Measurements from ENCODE around the gene KCNQ4. TPM values are rescaled to one million over a fixed set of nuclear protein-coding genes. Genes with fewer than 3 reads are reported as not detected.
A peak's percentile ranks its signal among the peaks of the same experiment; 100 is the strongest.

Gene KCNQ4
- total and polyA plus RNA-seq, 2 of the 13 experiments (the other 11 are each of a cell fraction or from before 2014, with no cell fraction given) = 0.02 to 0.09 TPM

DNA sequence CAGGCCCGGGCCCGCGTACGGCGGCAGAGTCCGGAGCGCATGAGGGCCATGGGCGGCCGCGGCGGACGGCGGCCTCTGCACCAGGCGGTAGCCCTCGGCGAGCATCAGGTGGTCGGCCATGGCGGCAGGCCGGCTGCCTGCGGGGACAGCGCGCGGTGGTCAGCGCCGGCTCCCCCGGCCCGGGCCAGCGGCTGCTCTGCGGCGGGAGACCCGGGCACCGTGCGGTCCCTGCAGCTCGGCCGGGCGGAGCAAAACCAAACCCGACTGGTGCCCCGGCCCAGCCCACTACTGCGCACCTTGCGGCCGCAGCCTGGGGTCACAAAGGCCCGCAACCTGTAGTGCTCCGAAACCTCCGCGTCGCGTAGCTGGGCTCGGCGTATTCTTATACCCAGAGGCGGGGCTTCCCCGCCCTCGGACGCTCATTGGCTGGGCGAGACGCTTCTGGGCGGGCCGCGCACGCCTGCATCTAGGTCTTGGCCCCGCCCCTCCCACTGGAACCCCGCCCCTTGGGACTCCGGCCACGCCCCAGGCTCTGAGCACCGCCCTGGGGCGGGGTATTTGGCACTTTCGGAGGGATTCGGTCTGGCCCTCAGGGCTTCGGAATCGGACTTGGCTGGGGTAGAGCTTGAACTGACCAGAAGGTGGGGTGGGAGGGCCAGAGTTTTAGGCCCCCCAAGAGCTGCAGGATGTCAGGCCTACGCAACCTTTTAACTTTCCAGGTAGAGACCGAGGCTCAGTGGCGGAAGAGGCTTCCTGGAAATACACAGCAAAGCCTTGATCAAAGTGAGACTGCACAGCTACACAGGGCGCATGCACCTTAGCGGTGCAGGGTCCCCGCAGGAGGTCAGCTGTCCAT is 78.6 kb downstream of the KCNQ4 start, which contains the start of gene CITED4 (continued):
- TF ChIP-seq ZNF709 (CRISPR knock-in tag; IDR thresholded peaks at IDR 0.05) = peak; percentile 67; the same call in 1 of the 2 replicates
- TF ChIP-seq MTA1 (CRISPR knock-in tag; IDR thresholded peaks at IDR 0.05; ENCODE audit: borderline replicate concordance) = peak; percentile 33; the same call in 1 of the 2 replicates
- TF ChIP-seq PHF5A (CRISPR knock-in tag; IDR thresholded peaks at IDR 0.05; ENCODE audit: low read depth, unreplicated experiment) = no peak
- no peak for TF ChIP-seq MEF2D (CRISPR knock-in tag; IDR thresholded peaks at IDR 0.05)
- peak; percentile 48; the same call in 1 of the 2 replicates for TF ChIP-seq TBX2 (CRISPR knock-in tag; IDR thresholded peaks at IDR 0.05; ENCODE audit: borderline replicate concordance)
- peak; percentile 34; the same call in 1 of the 2 replicates for TF ChIP-seq GATA4 (IDR thresholded peaks at IDR 0.05; ENCODE audit: borderline replicate concordance, low read depth)
- no peak for TF ChIP-seq CSRNP1 (CRISPR knock-in tag; IDR thresholded peaks at IDR 0.05)
- TF ChIP-seq PHF8 (CRISPR knock-in tag; IDR thresholded peaks at IDR 0.05) = peak; percentile 58
- TF ChIP-seq U2AF2 (IDR thresholded peaks at IDR 0.05; ENCODE audit: low read depth, low read length) = no peak
- no peak for TF ChIP-seq ATF6 (CRISPR knock-in tag; conservative IDR thresholded peaks at IDR 0.05)
- TF ChIP-seq RFXAP (CRISPR knock-in tag; IDR thresholded peaks at IDR 0.05; ENCODE audit: borderline replicate concordance) = peak; percentile 79
- no peak for TF ChIP-seq DNMT3B (CRISPR knock-in tag; conservative IDR thresholded peaks at IDR 0.05)
- TF ChIP-seq ZC3H13 (CRISPR knock-in tag; IDR thresholded peaks at IDR 0.05) = no peak
- peak; percentile 64; the same call in 1 of the 2 replicates for TF ChIP-seq TOPORS (CRISPR knock-in tag; IDR thresholded peaks at IDR 0.05)
- peak; percentile 74 for TF ChIP-seq SMAD3 (CRISPR knock-in tag; IDR thresholded peaks at IDR 0.05)
- TF ChIP-seq SP140L (CRISPR knock-in tag; IDR thresholded peaks at IDR 0.05; ENCODE audit: borderline replicate concordance) = no peak
- TF ChIP-seq NFAT5 (CRISPR knock-in tag; IDR thresholded peaks at IDR 0.05) = 0 out of 2 replicates have a peak, but pooled peaks have one; percentile 34
- peak; percentile 57 for TF ChIP-seq SALL1 (CRISPR knock-in tag; IDR thresholded peaks at IDR 0.05)
- TF ChIP-seq PHF20 (CRISPR knock-in tag; IDR thresholded peaks at IDR 0.05) = peak; percentile 42
- peak; percentile 30 for TF ChIP-seq ASH2L (IDR thresholded peaks at IDR 0.05; ENCODE audit: insufficient read length, low read depth, low read length)
- TF ChIP-seq RXRA (CRISPR knock-in tag; IDR thresholded peaks at IDR 0.05) = peak; percentile 34; the same call in 1 of the 2 replicates

Measured in HepG2 (cell line).